Measurements from ENCODE around the gene SLC25A3. TPM values are rescaled to one million over a fixed set of nuclear protein-coding genes. Genes with fewer than 3 reads are reported as not detected.

SLC25A3 gene
- total RNA-seq, 1 experiment from 2014 or later, result 469 TPM

GRCh38 chr12:98646294-98647090, 53.0 kb downstream of the SLC25A3 start:
- H3K9me3 ChIP-seq (ENCODE audit: control insufficient read depth, insufficient read depth, low read depth, low read length), result no peaks in the 10 kb centered on the region
- peaks cover 8% of the 10 kb centered on the region for H3K36me3 ChIP-seq (ENCODE audit: control insufficient read depth, insufficient read depth, low read length)
- BruUV-seq (replicated peaks), result no TSS peak
- no peaks in the 10 kb centered on the region; the same call in 1 of the 2 replicates for H3K4me1 ChIP-seq (ENCODE audit: control insufficient read depth, insufficient read depth, low read length)
- intact Hi-C loops (cut with micrococcal nuclease; ENCODE audit: unreplicated experiment) (no loop called here), in situ Hi-C loops (cut with HindIII; ENCODE audit: low pct_unique_long_range_greater_than_20kb, low sequenced_read_pairs) (no loop called here)
- TF ChIP-seq, protein P1, sequence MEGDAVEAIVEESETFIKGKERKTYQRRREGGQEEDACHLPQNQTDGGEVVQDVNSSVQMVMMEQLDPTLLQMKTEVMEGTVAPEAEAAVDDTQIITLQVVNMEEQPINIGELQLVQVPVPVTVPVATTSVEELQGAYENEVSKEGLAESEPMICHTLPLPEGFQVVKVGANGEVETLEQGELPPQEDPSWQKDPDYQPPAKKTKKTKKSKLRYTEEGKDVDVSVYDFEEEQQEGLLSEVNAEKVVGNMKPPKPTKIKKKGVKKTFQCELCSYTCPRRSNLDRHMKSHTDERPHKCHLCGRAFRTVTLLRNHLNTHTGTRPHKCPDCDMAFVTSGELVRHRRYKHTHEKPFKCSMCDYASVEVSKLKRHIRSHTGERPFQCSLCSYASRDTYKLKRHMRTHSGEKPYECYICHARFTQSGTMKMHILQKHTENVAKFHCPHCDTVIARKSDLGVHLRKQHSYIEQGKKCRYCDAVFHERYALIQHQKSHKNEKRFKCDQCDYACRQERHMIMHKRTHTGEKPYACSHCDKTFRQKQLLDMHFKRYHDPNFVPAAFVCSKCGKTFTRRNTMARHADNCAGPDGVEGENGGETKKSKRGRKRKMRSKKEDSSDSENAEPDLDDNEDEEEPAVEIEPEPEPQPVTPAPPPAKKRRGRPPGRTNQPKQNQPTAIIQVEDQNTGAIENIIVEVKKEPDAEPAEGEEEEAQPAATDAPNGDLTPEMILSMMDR (IDR thresholded peaks at IDR 0.05), result peak; percentile 24; the same call in 1 of the 2 replicates
- TF ChIP-seq TCF7L2 (IDR thresholded peaks at IDR 0.05; ENCODE audit: low read depth, low read length) (no peak), POLR2AphosphoS5 (IDR thresholded peaks at IDR 0.05; ENCODE audit: low read depth, low read length) (no peak), SIN3A (IDR thresholded peaks at IDR 0.05; ENCODE audit: borderline replicate concordance, insufficient read depth, low read depth, low read length) (no peak)
- peak overlapping the region; percentile 71 for H3K27ac ChIP-seq (ENCODE audit: low read length)
- H3K4me3 ChIP-seq (ENCODE audit: low read depth in 2 of 2, low read length in 2 of 2), result peak overlapping the region; percentile 86 to 87
- ChIA-PET POLR2A (no interaction called here), CTCF (interaction anchor here (0.6 to 1.1 kb wide), 2 partner anchors 42 to 61 kb away, joined by 4 read pairs; no protein-coding TSS in a partner anchor)
- H3K27me3 ChIP-seq (ENCODE audit: control insufficient read depth, insufficient read depth, low read length), result no peaks in the 10 kb centered on the region
- DNase-seq (ENCODE audit: low read depth, low spot score) (no peak), ATAC-seq (no peak)

- DNase-seq (ENCODE audit: low read depth, low spot score) (no peak), ATAC-seq (no peak)
- H3K36me3 ChIP-seq (ENCODE audit: control insufficient read depth, insufficient read depth, low read length), result peaks cover 6% of the 10 kb centered on the region; the same call in 1 of the 2 replicates
- no peaks in the 10 kb centered on the region for H3K9me3 ChIP-seq (ENCODE audit: control insufficient read depth, insufficient read depth, low read depth, low read length)
- H3K4me1 ChIP-seq (ENCODE audit: control insufficient read depth, insufficient read depth, low read length), result no peaks in the 10 kb centered on the region; the same call in 1 of the 2 replicates
- ChIA-PET CTCF (interaction anchor here (0.6 kb wide), 1 partner anchor 58 kb away, joined by 4 read pairs; no protein-coding TSS in a partner anchor), POLR2A (interaction anchor here (0.6 kb wide), 1 partner anchor 210 kb away, joined by 3 read pairs; no protein-coding TSS in a partner anchor)
- TF ChIP-seq SIN3A (IDR thresholded peaks at IDR 0.05; ENCODE audit: borderline replicate concordance, insufficient read depth, low read depth, low read length) (no peak), POLR2AphosphoS5 (IDR thresholded peaks at IDR 0.05; ENCODE audit: low read depth, low read length) (no peak), TCF7L2 (IDR thresholded peaks at IDR 0.05; ENCODE audit: low read depth, low read length) (no peak), REST (IDR thresholded peaks at IDR 0.05; ENCODE audit: insufficient read depth in 1 of 2, low read depth in 2 of 2, low read length in 1 of 2) (no peak)
- TF ChIP-seq, protein P1 (IDR thresholded peaks at IDR 0.05), result no peak
- no peaks in the 10 kb centered on the region for H3K27me3 ChIP-seq (ENCODE audit: control insufficient read depth, insufficient read depth, low read length)
- no peak overlapping the region for H3K27ac ChIP-seq (ENCODE audit: low read length)
- intact Hi-C loops (cut with micrococcal nuclease; ENCODE audit: unreplicated experiment), result loop anchor here (5.0 to 10.0 kb wide), 2 partner anchors 84 to 227 kb away; no protein-coding TSS in a partner anchor
- no TSS peak for BruUV-seq (replicated peaks)
- H3K4me3 ChIP-seq (ENCODE audit: low read depth in 2 of 2, low read length in 2 of 2), result no peak overlapping the region
- in situ Hi-C loops (cut with HindIII; ENCODE audit: low pct_unique_long_range_greater_than_20kb, low sequenced_read_pairs), result no loop called here
Measured at GRCh38 chr12:98651328-98651727, 57.8 kb downstream of the SLC25A3 start.

Measured in Panc1 (cell line).